Urinary bladder (tissue), 2 donors: ENCODE measurements around the gene HMGN2. TPM values are rescaled to one million over a fixed set of nuclear protein-coding genes. Genes with fewer than 3 reads are reported as not detected.

ENCODE experiments used
- polyA plus RNA-seq: library from polyadenylated mRNA; stranded (reverse); fragments of 200-250 nt; gene quantifications from one replicate; pipeline ENCODE4 v1.2.3, GENCODE V29; 2013
- total RNA-seq: library from RNA; depleted of rRNA; stranded (reverse); fragments of >200 nt; gene quantifications from one replicate; pipeline ENCODE4 v1.2.3, GENCODE V29; 2014
- donor health status: healthy.

HMGN2 gene
- total and polyA plus RNA-seq, 2 donors = 519 to 557 TPM

Other genes starting within 250 kb of the HMGN2 start
- gene CEP85, start 238.2 kb upstream of the HMGN2 start, total RNA-seq = 13.5 TPM
- gene CEP85, start 238.2 kb upstream of the HMGN2 start, polyA plus RNA-seq = 4.3 TPM
- 12.3 TPM for gene SH3BGRL3, start 192.4 kb upstream of the HMGN2 start, total RNA-seq
- 123 TPM for gene SH3BGRL3, start 192.4 kb upstream of the HMGN2 start, polyA plus RNA-seq
- gene UBXN11, start 165.8 kb upstream of the HMGN2 start, total RNA-seq = 3.5 TPM
- gene UBXN11, start 165.8 kb upstream of the HMGN2 start, polyA plus RNA-seq = 12.2 TPM
- gene CD52, start 154.5 kb upstream of the HMGN2 start, total RNA-seq = 3.3 TPM
- 17.0 TPM for gene CD52, start 154.5 kb upstream of the HMGN2 start, polyA plus RNA-seq
- 1.5 TPM for gene CRYBG2, start 118.3 kb upstream of the HMGN2 start, total RNA-seq
- gene CRYBG2, start 118.3 kb upstream of the HMGN2 start, polyA plus RNA-seq = 3.3 TPM
- not detected for gene ZNF683, start 99.7 kb upstream of the HMGN2 start, total RNA-seq
- 0.19 TPM for gene ZNF683, start 99.7 kb upstream of the HMGN2 start, polyA plus RNA-seq
- not detected for gene LIN28A, start 61.6 kb upstream of the HMGN2 start, total RNA-seq
- not detected for gene LIN28A, start 61.6 kb upstream of the HMGN2 start, polyA plus RNA-seq
- 30.0 TPM for gene DHDDS, start 40.1 kb upstream of the HMGN2 start, total RNA-seq
- 25.4 TPM for gene DHDDS, start 40.1 kb upstream of the HMGN2 start, polyA plus RNA-seq
- gene RPS6KA1, start 57.3 kb downstream of the HMGN2 start, total RNA-seq = 8.9 TPM
- 7.7 TPM for gene RPS6KA1, start 57.3 kb downstream of the HMGN2 start, polyA plus RNA-seq
- gene ARID1A, start 223.6 kb downstream of the HMGN2 start, total RNA-seq = 40.6 TPM
- gene ARID1A, start 223.6 kb downstream of the HMGN2 start, polyA plus RNA-seq = 31.8 TPM